ENCODE measurements around the gene SLC25A6.

- TF ChIP-seq, protein P1, sequence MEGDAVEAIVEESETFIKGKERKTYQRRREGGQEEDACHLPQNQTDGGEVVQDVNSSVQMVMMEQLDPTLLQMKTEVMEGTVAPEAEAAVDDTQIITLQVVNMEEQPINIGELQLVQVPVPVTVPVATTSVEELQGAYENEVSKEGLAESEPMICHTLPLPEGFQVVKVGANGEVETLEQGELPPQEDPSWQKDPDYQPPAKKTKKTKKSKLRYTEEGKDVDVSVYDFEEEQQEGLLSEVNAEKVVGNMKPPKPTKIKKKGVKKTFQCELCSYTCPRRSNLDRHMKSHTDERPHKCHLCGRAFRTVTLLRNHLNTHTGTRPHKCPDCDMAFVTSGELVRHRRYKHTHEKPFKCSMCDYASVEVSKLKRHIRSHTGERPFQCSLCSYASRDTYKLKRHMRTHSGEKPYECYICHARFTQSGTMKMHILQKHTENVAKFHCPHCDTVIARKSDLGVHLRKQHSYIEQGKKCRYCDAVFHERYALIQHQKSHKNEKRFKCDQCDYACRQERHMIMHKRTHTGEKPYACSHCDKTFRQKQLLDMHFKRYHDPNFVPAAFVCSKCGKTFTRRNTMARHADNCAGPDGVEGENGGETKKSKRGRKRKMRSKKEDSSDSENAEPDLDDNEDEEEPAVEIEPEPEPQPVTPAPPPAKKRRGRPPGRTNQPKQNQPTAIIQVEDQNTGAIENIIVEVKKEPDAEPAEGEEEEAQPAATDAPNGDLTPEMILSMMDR (IDR thresholded peaks at IDR 0.05; ENCODE audit: low read length) = no peak
- no peak for TF ChIP-seq EZH2 (IDR thresholded peaks at IDR 0.05; ENCODE audit: borderline replicate concordance, low read length)
Observed at GRCh38 chrX:1389181-1389992, 2.5 kb downstream of the SLC25A6 start.

All from OCI-LY1 (cell line).